Posterior cingulate gyrus (tissue), 11 donors: ENCODE data around the gene TEX54.
"Not testable (repeated sequence)": the region's sequence is repeated elsewhere in the genome, so short reads cannot be mapped to it uniquely, and the experiment has no call there.

ENCODE experiments used
- DNase-seq, 10 donors: peaks; one replicate each; pipeline versions ENCODE4 v3.0.0 to v3.0.0-alpha.2; 2020 to 2021; ENCODE audit warnings: mixed read lengths in 3 of 10
- intact Hi-C: fragments of 100-400 bp; cut with DNase I; formaldehyde crosslinking; loops from one replicate; pipeline ENCODE4 v1.15.1; 2023

The TEX54 gene

GRCh38 chr11:62856333-62856895, 23.8 kb upstream of the TEX54 start:
- DNase-seq, result peak in 1 of 10 donors; percentile 35
- intact Hi-C loops, result loop anchor here (1.0 kb wide), 1 partner anchor 17 kb away; the partner anchor contains the start of gene WDR74

GRCh38 chr11:62855571-62856332, 23.1 kb upstream of the TEX54 start:
- intact Hi-C loops, result loop anchor here (1.0 kb wide), 2 partner anchors 13 to 16 kb away; partner anchors contain the start of gene WDR74
- DNase-seq, result peak; percentile 90 to 99 (median 95)

GRCh38 chr11:62854825-62855570, 22.4 kb upstream of the TEX54 start:
- intact Hi-C loops, result loop anchor here (1.0 kb wide), 1 partner anchor 13 kb away; no protein-coding TSS in a partner anchor

GRCh38 chr11:62854013-62854824, 21.6 kb upstream of the TEX54 start:
- intact Hi-C loops, result no loop called here
- DNase-seq, result peak in 1 of 10 donors; percentile 15

More at GRCh38 chr11:62854825-62855570, 22.4 kb upstream of the TEX54 start:
- DNase-seq, result no peak

- DNase-seq, result peak in 1 of 10 donors; percentile 0
- intact Hi-C loops, result no loop called here
Observed at GRCh38 chr11:62853279-62853965, 20.8 kb upstream of the TEX54 start.

DNA sequence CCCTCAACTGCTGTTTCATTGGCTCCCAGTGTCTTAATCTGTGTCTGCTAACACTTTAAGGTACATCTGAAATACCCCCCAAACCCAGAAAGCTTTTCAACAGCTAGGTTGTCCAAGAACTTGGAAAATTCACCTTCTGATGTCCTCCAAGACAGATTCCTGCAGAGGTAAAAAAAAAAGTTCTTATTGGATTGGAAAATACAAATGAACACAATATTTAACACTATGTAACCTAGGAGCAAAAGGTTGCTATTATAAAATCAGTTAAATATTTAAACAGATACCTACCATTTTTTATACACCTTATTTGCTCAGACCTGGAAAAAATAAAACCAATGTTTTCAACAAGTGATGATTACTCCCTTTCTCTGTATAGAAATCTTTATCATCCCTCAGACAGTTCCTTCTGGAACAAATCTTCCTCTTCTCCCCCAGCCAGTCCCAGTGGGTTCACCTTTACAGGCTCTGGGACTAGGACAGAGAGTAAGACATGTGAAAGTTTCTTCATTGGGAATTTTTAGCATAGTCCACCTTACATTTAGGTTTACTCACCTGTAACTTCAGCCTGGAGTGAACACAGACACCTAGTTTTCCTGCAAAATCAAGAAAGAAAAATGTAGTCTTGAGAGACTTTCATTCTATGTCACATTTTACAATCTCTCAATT, 20.0 kb upstream of the TEX54 start:
- intact Hi-C loops, result no loop called here
- no peak for DNase-seq

DNA sequence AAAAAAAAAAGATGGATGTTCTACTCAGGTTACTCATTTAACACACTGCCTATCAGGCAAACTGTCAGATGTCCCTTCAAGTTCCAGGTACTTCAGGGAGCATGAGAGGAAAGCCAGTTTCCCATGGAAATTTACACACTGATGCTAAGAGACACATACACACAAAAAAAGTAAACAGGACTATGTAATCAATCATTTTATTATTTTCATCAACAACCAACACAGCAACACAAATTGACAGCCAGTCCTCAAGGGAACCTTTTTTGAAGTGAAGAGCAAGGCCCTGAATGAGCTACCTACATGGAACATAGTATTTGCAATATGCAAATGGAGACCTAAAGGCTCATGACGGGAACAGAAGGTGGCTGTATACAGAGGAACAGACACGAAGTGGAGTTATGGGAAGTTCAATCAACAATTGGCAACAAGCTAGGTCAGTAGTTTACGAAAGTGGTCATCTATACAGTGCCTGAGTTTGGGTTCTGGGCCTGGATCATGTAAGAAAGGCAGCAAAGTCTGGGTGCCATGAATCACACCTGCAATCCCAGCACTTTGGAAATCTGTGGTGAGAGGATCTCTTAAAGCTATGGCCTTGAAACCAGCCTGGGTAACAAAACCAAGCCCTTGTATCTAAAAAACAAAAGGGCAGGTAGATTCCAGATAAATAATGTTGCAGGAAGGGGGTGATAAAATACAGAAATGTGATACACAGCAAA, 19.3 kb upstream of the TEX54 start:
- DNase-seq, result no peak
- intact Hi-C loops, result no loop called here

- intact Hi-C loops, result no loop called here
- DNase-seq, result no peak
Observed at GRCh38 chr11:62850911-62851806, 18.5 kb upstream of the TEX54 start.

DNA sequence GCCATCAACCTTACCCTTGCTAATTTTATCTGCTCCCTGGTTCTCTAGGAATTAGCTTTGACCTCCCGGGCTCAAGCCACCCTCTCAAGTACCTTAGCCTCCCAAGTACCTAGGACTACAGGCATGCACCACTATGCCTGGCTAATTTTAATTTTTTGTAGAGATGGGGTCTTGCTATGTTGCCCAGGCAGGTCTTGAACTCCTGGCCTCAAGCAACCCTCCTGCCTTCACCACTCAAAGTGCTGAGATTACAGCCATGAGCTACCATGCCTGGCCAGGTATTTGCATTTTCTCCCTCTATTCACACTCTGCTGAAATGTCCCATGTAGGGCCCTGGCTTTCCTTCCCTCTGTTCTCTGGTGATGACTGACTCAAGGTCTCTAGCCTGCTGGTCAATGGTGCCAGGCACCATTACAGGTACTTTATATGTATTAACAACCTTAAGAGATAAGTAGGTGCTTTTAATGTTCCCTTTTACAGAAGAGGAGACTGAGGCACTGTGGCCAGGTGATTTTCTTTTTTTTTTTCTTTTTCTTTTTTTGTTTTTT, 15.2 kb upstream of the TEX54 start:
- no peak for DNase-seq
- intact Hi-C loops, result no loop called here

- no peak for DNase-seq
- intact Hi-C loops, result no loop called here
Observed at GRCh38 chr11:62846177-62846576, 13.5 kb upstream of the TEX54 start.

DNA sequence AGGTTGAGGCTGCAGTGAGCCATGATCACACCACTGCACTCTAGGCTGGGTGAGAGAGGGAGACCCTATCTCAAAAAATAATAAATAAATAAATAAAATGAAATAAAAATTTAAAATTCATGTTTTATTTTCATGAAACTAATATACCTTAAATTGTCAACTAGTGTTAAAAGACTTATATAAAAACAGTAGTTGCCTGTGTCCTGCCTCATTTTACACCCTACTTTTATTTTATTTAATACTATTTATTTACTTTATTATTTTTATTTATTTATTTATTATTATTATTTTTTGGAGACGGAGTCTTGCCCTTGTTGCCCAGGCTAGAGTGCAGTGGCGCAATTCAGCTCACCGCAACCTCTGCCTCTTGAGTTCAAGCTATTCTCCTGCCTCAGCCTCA, 11.5 kb upstream of the TEX54 start:
- intact Hi-C loops, result loop anchor here (5.0 kb wide), 1 partner anchor 57 kb away; the partner anchor contains the start of gene TMEM179B
- DNase-seq, result no peak

DNA sequence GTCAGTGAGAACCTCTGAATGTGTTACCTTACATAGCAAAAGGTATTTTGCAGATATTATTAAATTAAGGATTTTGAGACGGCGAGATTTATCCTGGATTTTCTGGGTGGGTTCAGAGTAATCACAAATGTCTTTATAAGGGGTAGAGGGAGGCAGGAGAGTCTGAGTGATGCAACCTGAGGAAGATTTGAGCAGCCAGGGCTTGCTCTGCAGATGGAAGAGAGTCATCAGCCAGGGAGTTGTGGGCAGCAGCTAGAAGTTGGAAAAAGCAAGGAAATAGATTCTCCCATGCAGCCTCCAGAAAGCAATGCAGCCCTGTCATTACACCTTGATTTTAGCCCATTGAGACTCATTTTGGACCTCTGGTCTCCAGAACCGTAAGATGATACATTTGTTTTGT, 10.8 kb upstream of the TEX54 start:
- DNase-seq, result no peak
- intact Hi-C loops, result loop anchor here (5.0 kb wide), 1 partner anchor 56 kb away; the partner anchor contains the start of gene TMEM179B

- not testable (repeated sequence) for DNase-seq
- intact Hi-C loops, result loop anchor here (1.0 to 5.0 kb wide), 2 partner anchors 12 to 56 kb away; partner anchors contain the start of gene TMEM179B
Observed at GRCh38 chr11:62842891-62843290, 10.2 kb upstream of the TEX54 start.

DNA sequence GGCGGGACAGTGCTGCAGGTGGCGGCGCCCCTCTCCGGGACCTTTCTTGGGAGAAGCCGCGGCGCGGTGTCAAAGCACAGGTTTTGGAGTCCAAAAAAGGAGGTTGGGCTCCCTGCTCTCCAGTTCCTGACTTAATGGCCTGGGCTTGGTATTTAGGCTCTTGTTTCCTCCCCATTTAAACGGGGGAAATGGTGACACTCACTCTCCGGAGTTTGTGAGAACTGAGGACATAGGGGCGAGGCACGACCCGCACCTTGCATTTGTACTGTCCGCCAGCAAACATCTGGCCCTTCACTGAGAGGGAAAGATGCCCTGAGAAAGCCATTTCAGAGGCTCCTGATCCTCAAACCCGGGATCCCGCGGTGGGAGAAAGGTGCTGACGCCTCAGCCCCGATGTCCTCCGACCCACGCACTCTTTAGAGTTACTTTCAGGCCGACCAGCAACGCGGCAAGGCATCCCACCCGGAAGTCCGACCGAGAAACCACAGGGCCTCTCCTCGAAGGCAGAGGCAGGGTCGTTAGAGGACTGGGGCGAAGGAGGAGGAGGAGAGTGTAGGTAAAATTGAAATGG, 9.6 kb upstream of the TEX54 start:
- DNase-seq, result peak in 4 of 10 donors; percentile 11 to 70 (median 23)
- intact Hi-C loops, result loop anchor here (1.0 to 5.0 kb wide), 2 partner anchors 13 to 55 kb away; partner anchors contain the start of gene TMEM179B

DNA sequence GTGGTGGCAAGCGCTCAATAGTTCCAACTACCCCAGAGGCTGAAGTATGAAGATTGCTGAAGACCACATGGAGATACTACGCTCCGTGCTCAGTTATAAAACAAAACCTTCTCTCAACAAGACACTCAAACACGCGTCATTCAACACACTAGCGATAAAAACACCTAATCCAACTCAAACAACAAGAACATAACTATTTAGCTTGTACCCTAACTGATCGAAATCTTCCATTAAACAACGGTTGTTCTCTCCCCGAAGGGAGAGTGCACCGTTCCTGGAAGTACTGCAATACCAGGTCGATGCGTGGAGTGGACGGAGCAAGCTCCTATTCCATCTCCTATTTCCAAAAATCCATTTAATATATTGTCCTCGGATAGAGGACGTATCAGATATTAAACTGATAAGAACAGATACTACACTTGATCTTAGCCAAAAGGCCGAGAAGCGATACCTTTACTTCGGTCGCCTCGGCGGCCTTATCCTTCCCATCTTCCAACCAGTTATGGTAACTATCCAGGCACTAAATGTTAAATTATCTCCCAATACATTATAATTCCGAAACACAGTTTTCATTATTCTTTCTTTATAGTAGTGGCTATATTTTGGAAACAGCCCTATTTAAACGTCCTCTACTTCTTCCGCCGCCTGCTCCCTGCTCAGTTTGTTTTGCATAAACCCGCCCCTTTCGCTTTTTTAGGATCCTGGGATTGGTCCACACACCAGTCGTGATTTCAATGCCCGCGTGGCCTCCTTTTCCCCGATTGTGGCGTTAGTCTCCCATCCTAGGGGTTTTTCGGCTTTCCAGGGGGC, 8.9 kb upstream of the TEX54 start:
- peak; percentile 67 to 97 (median 82) for DNase-seq
- intact Hi-C loops, result loop anchor here (1.0 to 5.0 kb wide), 2 partner anchors 14 to 54 kb away; partner anchors contain the start of gene TMEM179B
